Breast epithelium (tissue), 3 donors: Measurements from ENCODE around the gene GPX4.

Experiments
- CTCF ChIP-seq, 3 donors: fragments of 450-650 bp; IDR thresholded peaks; one replicate each; pipeline ENCODE4 v1.5.1; 2016 to 2017; ENCODE audit warnings: antibody characterized with exemption in 3 of 3, mild to moderate bottlenecking in 3 of 3, moderate library complexity in 3 of 3
- POLR2A ChIP-seq: fragments of 450-650 bp; IDR thresholded peaks from one replicate; pipeline ENCODE4 v1.6.1; 2016; ENCODE audit warnings: antibody characterized with exemption, mild to moderate bottlenecking, moderate library complexity

GRCh38 chr19:1108291-1109031 is 4.7 kb downstream of the GPX4 start:
- TF ChIP-seq POLR2A, result no peak
- TF ChIP-seq CTCF (IDR thresholded peaks at IDR 0.05), result no peak
